ENCODE data around the gene SOX8.

- TF ChIP-seq CTCF (IDR thresholded peaks at IDR 0.05; ENCODE audit: low read length) (no peak), EZH2 (IDR thresholded peaks at IDR 0.05; ENCODE audit: borderline replicate concordance, low read length) (no peak)
These were observed 40.9 kb downstream of the SOX8 start for GRCh38 chr16:1022466-1022865.
